Epidermal melanocyte (primary cell): ENCODE results near the gene TTBK2.

Experiments used
- DNase-seq: peaks from one replicate; pipeline ENCODE4 v3.0.0; 2011; ENCODE audit warnings: low spot score; ENCODE audit not compliant: insufficient read length

TTBK2 gene

DNA sequence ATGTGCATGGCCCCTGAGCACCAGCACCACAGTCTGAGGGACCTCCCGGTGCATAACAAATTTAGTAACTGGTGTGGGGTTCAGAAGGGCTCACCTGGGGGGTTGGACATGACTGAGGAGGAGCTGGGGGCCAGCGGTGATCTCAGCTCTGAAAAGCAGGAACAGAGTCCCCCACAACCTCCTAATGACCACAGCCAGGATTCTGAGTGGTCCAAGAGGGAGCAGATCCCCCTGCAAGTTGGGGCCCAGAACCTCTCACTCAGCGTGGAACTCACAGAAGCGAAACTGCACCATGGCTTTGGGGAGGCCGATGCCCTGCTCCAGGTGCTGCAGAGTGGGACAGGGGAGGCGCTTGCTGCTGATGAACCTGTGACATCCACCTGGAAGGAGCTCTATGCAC lies 226.6 kb downstream of the TTBK2 start:
- DNase-seq = no peak

DNA sequence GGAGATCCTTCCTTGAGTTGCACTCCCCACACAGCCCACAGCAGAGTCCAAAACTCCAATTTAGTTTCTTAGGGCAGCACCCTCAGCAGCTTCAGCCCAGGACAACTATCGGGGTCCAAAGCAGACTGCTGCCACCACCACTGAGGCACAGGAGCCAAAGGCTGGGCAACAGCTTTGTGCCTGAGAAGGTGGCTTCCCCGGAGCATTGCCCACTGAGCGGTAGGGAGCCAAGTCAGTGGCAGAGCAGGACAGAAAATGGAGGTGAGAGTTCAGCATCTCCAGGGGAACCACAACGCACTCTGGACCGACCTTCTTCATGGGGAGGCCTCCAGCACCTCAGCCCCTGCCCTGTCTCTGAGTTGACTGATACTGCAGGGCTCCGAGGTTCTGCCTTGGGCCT lies 227.1 kb downstream of the TTBK2 start:
- no peak for DNase-seq

DNA sequence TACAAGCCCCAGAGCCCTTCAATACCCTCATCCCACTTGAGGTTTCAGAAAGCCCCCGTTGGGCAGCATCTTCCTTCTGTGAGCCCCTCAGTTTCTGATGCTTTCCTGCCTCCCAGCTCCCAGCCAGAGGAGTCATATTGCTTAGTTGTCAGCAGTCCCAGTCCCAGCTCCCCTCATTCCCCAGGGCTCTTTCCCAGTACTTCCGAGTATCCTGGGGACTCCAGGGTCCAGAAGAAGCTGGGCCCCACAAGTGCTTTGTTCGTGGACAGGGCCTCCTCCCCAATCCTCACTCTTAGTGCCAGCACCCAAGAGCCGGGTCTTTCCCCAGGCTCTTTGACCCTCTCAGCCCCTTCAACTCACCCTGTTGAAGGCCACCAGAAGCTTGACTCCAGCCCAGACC lies 227.6 kb downstream of the TTBK2 start:
- no peak for DNase-seq

DNA sequence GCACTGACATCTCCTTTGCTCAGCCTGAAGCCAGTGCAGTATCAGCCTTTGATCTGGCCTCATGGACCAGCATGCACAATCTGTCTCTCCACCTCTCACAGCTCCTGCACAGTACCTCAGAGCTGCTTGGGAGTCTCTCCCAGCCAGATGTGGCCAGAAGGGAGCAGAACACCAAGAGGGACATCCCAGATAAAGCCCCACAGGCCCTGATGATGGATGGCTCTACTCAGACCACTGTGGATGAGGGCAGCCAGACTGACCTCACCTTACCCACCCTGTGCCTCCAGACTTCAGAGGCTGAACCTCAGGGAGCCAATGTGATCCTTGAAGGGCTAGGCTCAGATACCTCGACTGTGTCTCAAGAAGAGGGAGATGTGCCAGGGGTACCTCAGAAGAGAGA lies 228.0 kb downstream of the TTBK2 start:
- no peak for DNase-seq

DNA sequence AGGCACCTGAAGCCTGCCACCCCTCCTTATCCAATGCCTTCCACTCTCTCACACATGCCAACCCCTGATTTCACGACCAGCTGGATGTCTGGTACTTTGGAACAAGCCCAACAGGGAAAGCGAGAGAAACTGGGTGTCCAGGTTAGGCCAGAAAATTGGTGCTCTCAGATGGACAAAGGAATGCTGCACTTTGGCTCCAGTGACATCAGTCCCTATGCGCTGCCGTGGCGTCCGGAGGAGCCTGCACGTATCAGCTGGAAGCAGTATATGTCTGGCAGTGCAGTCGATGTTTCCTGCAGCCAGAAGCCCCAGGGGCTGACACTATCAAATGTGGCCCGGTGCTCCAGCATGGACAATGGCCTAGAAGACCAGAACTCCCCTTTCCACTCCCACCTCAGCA lies 228.8 kb downstream of the TTBK2 start:
- DNase-seq = no peak

DNA sequence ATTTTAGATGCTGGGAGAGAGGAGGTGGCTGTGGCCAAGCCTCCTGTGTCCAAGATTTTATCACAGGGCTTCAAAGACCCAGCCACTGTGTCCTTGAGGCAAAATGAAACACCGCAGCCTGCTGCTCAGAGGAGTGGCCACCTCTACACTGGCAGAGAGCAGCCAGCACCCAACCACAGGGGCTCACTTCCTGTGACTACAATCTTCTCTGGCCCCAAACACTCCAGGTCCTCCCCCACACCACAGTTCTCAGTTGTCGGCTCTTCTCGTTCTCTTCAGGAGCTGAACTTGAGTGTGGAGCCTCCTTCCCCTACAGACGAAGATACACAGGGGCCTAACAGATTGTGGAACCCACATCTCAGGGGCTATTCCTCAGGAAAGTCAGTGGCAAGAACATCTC lies 229.3 kb downstream of the TTBK2 start:
- DNase-seq = no peak
